NCI-H187 (cell line): ENCODE measurements around the gene APLNR.

Experiments
- DNase-seq, 2 experiments: peaks; one replicate each; lab custom pipeline; 2025; lab: John Stamatoyannopoulos, UW

APLNR gene

GRCh38 chr11:57217053-57217452 is 20.0 kb downstream of the APLNR start:
- no peak for DNase-seq

- DNase-seq, result no peak
These were observed 20.6 kb downstream of the APLNR start for GRCh38 chr11:57216463-57216862.

- no peak for DNase-seq
These were observed 22.6 kb downstream of the APLNR start for GRCh38 chr11:57214494-57214893.

GRCh38 chr11:57214098-57214417 is 23.0 kb downstream of the APLNR start:
- DNase-seq, result no peak

GRCh38 chr11:57213342-57214097 is 23.5 kb downstream of the APLNR start:
- DNase-seq, result no peak

GRCh38 chr11:57210781-57211180 is 26.3 kb downstream of the APLNR start:
- no peak for DNase-seq

- DNase-seq, result no peak
These were observed 29.9 kb downstream of the APLNR start for GRCh38 chr11:57207168-57207567.

GRCh38 chr11:57205041-57205641 is 31.9 kb downstream of the APLNR start:
- DNase-seq, result no peak

GRCh38 chr11:57203882-57204480 is 33.1 kb downstream of the APLNR start:
- no peak for DNase-seq

GRCh38 chr11:57203359-57203758 is 33.7 kb downstream of the APLNR start:
- DNase-seq, result no peak

GRCh38 chr11:57202281-57202680 is 34.8 kb downstream of the APLNR start:
- no peak for DNase-seq

- DNase-seq, result no peak
These were observed 36.1 kb downstream of the APLNR start for GRCh38 chr11:57200917-57201316.

- no peak for DNase-seq
These were observed 37.7 kb downstream of the APLNR start for GRCh38 chr11:57199330-57199729.

GRCh38 chr11:57197762-57198161 is 39.3 kb downstream of the APLNR start:
- no peak for DNase-seq

- no peak for DNase-seq
These were observed 40.5 kb downstream of the APLNR start for GRCh38 chr11:57196596-57196995.

GRCh38 chr11:57192316-57192715 is 44.7 kb downstream of the APLNR start:
- no peak for DNase-seq

- DNase-seq, result no peak
These were observed 45.5 kb downstream of the APLNR start for GRCh38 chr11:57191311-57192219.

GRCh38 chr11:57190548-57190947 is 46.5 kb downstream of the APLNR start:
- DNase-seq, result no peak
